NCI-H1436 (cell line): Measurements from ENCODE around the gene MSL1.

ENCODE experiments used
- DNase-seq: peaks from one replicate; lab custom pipeline; 2025; lab: John Stamatoyannopoulos, UW

MSL1 gene

DNA sequence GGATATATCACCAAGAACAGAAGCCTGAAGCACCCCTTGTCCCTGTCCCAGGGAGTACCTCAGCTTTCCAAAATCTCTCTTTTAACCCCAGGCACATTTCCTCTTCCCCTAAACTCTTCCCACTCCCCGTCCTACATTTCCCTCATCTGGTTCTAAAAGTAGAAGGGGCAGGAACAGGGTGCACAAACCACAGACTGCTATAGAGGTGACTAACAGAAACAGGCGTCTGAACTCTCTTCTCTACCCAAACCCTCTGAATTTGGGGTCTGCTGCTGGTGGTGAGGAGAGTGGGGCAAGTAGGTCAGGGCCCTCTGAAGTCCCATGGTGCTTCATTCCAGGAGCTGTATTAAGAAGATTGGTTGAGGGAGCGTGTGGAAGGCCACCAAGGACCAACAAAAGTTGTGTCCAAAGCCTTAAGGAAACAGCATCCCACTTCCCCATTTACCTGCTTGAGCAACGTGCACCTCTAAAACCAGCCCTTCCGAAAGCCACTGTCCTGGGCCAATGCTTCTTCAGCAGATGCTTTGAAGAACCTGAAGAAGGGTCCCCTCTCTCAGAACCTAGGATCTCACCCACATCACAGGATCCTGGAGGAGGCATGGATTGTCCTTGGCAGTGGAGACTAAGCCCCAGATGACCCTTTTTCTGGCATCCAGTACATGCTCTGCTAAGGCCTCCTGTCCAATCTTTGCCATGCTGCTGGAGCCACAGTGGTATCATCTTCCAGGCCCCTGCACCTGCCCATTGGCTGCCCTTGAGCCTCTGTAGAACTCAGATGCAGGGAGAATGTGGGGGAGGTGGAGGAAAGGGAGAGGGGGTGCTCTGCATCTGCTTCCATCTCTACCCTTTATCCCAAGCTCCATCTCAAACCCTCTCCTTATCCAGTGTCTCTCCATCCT is 15.7 kb upstream of the MSL1 start:
- DNase-seq: no peak

- DNase-seq: no peak
These were observed 14.8 kb upstream of the MSL1 start for GRCh38 chr17:40106760-40107521.

- no peak for DNase-seq
These were observed 14.1 kb upstream of the MSL1 start for GRCh38 chr17:40107522-40108174.

- DNase-seq: no peak
These were observed 12.6 kb upstream of the MSL1 start for GRCh38 chr17:40108970-40109824.

DNA sequence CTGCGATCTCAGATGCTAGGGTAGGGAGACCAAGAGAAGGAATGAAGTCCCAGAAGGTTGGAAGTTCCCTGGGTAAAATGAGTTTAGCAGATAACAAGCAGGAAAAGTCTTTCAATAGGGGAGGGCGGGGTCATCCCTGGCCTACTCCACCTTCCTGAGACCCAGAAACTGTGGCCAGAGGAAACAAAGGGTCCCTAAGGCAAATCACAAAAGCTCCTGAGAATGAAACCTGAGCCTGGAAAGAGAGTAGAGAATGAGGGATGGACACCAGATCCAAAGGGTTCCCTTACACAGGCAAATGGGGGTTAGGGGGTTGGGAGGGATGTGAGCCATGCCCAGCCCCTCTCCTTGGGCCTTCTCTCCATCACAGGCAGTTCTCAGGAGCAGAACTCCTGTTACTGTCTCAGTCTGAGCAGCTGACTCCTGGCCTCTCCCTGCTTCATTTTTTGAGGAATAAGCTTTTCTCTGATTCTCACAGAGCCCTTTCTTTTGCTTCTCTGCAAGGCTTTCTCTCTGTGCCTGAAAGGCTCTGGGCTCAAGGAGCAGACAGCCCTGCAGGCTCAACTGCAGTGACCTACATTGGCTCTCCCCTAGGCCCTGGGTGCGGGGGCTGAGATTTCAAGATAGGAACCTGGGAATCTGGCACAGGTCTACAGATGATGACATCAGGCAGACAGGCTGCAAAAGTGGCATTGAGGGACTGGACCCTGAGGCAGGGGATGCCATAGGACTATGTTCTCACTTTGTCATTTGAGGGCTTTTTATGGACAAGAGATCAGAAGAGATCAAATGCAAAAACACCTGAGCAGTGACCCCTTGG is 11.5 kb upstream of the MSL1 start:
- no peak for DNase-seq

GRCh38 chr17:40111221-40112128 is 10.3 kb upstream of the MSL1 start:
- peak; percentile 92 for DNase-seq

- no peak for DNase-seq
These were observed 9.5 kb upstream of the MSL1 start for GRCh38 chr17:40112191-40112711.

GRCh38 chr17:40112718-40113109 is 9.1 kb upstream of the MSL1 start:
- no peak for DNase-seq

GRCh38 chr17:40113110-40113906 is 8.5 kb upstream of the MSL1 start:
- DNase-seq: peak; percentile 98

- DNase-seq: no peak
These were observed 7.9 kb upstream of the MSL1 start for GRCh38 chr17:40113907-40114245.

DNA sequence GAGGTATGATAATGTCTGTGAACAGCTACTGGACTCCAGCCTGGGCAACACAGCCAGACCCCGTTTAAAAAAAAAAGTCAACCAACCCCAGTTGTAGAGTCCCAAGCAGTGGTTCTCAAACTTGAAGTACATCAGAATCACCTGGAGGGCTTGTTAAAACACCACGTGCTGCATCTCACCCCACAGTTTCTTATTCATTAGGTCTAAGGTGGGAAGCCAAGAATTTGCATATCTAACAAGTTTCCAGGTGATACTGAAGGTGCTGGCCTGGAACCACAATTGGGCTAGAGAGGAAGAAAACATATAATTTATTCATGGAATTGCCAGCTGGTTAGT is 6.7 kb upstream of the MSL1 start:
- no peak for DNase-seq

GRCh38 chr17:40122136-40122998 is 596 bp downstream of the MSL1 start:
- DNase-seq: peak; percentile 52

GRCh38 chr17:40122999-40123810 is 1.4 kb downstream of the MSL1 start:
- peak; percentile 51 for DNase-seq

- DNase-seq: no peak
These were observed 2.0 kb downstream of the MSL1 start for GRCh38 chr17:40123811-40124114.

- no peak for DNase-seq
These were observed 2.7 kb downstream of the MSL1 start for GRCh38 chr17:40124279-40125141.

- no peak for DNase-seq
These were observed 7.7 kb downstream of the MSL1 start for GRCh38 chr17:40129498-40129897.
